Osteocyte (in vitro differentiated cells): Measurements from ENCODE around the gene TAF11L8. TPM values are rescaled to one million over a fixed set of nuclear protein-coding genes. Genes with fewer than 3 reads are reported as not detected.

ENCODE experiments used
- total RNA-seq: library from RNA; stranded (reverse); gene quantifications from 2 replicates; pipeline ENCODE4 v1.2.1, GENCODE V29; 2021

The TAF11L8 gene
- total RNA-seq, 1 donor from 2014 or later: not detected

Other genes with a start within 250 kb of the TAF11L8 start
- gene TAF11L2, start 92.7 kb downstream of the TAF11L8 start, total RNA-seq: not detected in 2 replicates
- not detected in 2 replicates for gene TAF11L3, start 72.6 kb downstream of the TAF11L8 start, total RNA-seq
- gene TAF11L4, start 69.2 kb downstream of the TAF11L8 start, total RNA-seq: not detected in 2 replicates
- not detected in 2 replicates for gene TAF11L5, start 65.7 kb downstream of the TAF11L8 start, total RNA-seq
- gene TAF11L6, start 62.3 kb downstream of the TAF11L8 start, total RNA-seq: not detected in 2 replicates
- gene TAF11L7, start 5.2 kb downstream of the TAF11L8 start, total RNA-seq: not detected in 2 replicates
- not detected in 2 replicates for gene TAF11L9, start 3.4 kb upstream of the TAF11L8 start, total RNA-seq
- not detected in 2 replicates for gene TAF11L10, start 6.9 kb upstream of the TAF11L8 start, total RNA-seq
- not detected in 2 replicates for gene TAF11L11, start 13.2 kb upstream of the TAF11L8 start, total RNA-seq
- not detected in 2 replicates for gene TAF11L12, start 19.4 kb upstream of the TAF11L8 start, total RNA-seq
- gene TAF11L13, start 41.1 kb upstream of the TAF11L8 start, total RNA-seq: not detected in 2 replicates
- not detected in 2 replicates for gene TAF11L14, start 43.5 kb upstream of the TAF11L8 start, total RNA-seq